Measurements from ENCODE around the gene PCDH15.

- TF ChIP-seq CTCF (IDR thresholded peaks at IDR 0.05) (no peak), EP300 (IDR thresholded peaks at IDR 0.05) (no peak)
Observed at GRCh38 chr10:54799506-54799905, 1.5 kb downstream of the PCDH15 start.
